ENCODE results near the gene CUL1. TPM values are rescaled to one million over a fixed set of nuclear protein-coding genes. Genes with fewer than 3 reads are reported as not detected.

CUL1 gene
- total RNA-seq, 6 experiments from 2014 or later, result 42.9 to 50.9 (median 49.2) TPM

- peaks cover 3% of the 10 kb centered on the region; the same call in 1 of the 2 replicates for H3K27me3 Mint-ChIP-seq (ENCODE audit: insufficient read depth)
- H3K27ac Mint-ChIP-seq, result no peak overlapping the region
- H3K36me3 Mint-ChIP-seq (ENCODE audit: low read depth), result peaks cover 26% of the 10 kb centered on the region
- H3K4me1 Mint-ChIP-seq (ENCODE audit: low read depth), result peaks cover 73% of the 10 kb centered on the region
- no peak overlapping the region for H3K4me3 Mint-ChIP-seq
- TF ChIP-seq CTCF (IDR thresholded peaks at IDR 0.05), result no peak
- H3K9me3 Mint-ChIP-seq, result no peaks in the 10 kb centered on the region; the same call in 1 of the 2 replicates
- DNase-seq, result no peak
Measured at GRCh38 chr7:148718431-148718830, 19.7 kb downstream of the CUL1 start.

- H3K36me3 Mint-ChIP-seq (ENCODE audit: low read depth), result peaks cover 26% of the 10 kb centered on the region
- H3K4me1 Mint-ChIP-seq (ENCODE audit: low read depth), result peaks cover 68% of the 10 kb centered on the region
- no peak overlapping the region for H3K4me3 Mint-ChIP-seq
- no peak for TF ChIP-seq CTCF (IDR thresholded peaks at IDR 0.05)
- H3K27ac Mint-ChIP-seq, result no peak overlapping the region
- H3K27me3 Mint-ChIP-seq (ENCODE audit: insufficient read depth), result peaks cover 3% of the 10 kb centered on the region; the same call in 1 of the 2 replicates
- no peaks in the 10 kb centered on the region; the same call in 1 of the 2 replicates for H3K9me3 Mint-ChIP-seq
- DNase-seq, result no peak
Measured at GRCh38 chr7:148719753-148720152, 21.1 kb downstream of the CUL1 start.

- Mint-ChIP-seq H3K27me3 (ENCODE audit: insufficient read depth) (peaks cover 3% of the 10 kb centered on the region; the same call in 1 of the 2 replicates), H3K36me3 (ENCODE audit: low read depth) (peaks cover 24% of the 10 kb centered on the region), H3K4me1 (ENCODE audit: low read depth) (peaks cover 65% of the 10 kb centered on the region), H3K9me3 (no peaks in the 10 kb centered on the region; the same call in 1 of the 2 replicates), H3K27ac (no peak overlapping the region), H3K4me3 (no peak overlapping the region)
- no peak for TF ChIP-seq CTCF (IDR thresholded peaks at IDR 0.05)
- DNase-seq, result no peak
Measured at GRCh38 chr7:148720472-148720871, 21.8 kb downstream of the CUL1 start.

- Mint-ChIP-seq H3K27ac (no peak overlapping the region), H3K4me1 (ENCODE audit: low read depth) (peaks cover 67% of the 10 kb centered on the region), H3K9me3 (no peaks in the 10 kb centered on the region; the same call in 1 of the 2 replicates), H3K27me3 (ENCODE audit: insufficient read depth) (peaks cover 3% of the 10 kb centered on the region; the same call in 1 of the 2 replicates), H3K4me3 (no peak overlapping the region), H3K36me3 (ENCODE audit: low read depth) (peaks cover 19% of the 10 kb centered on the region)
- no peak for TF ChIP-seq CTCF (IDR thresholded peaks at IDR 0.05)
- no peak for DNase-seq
Measured at GRCh38 chr7:148721390-148721789, 22.7 kb downstream of the CUL1 start.

- Mint-ChIP-seq H3K36me3 (ENCODE audit: low read depth) (peaks cover 12% of the 10 kb centered on the region), H3K9me3 (no peaks in the 10 kb centered on the region; the same call in 1 of the 2 replicates), H3K27ac (peak overlapping the region; percentile 1; the same call in 1 of the 2 replicates), H3K4me1 (ENCODE audit: low read depth) (peaks cover 65% of the 10 kb centered on the region), H3K27me3 (ENCODE audit: insufficient read depth) (no peaks in the 10 kb centered on the region), H3K4me3 (no peak overlapping the region)
- TF ChIP-seq CTCF (IDR thresholded peaks at IDR 0.05), result no peak
- DNase-seq, result no peak
Measured at GRCh38 chr7:148722340-148723165, 23.9 kb downstream of the CUL1 start.
